ENCODE measurements around the gene ABHD2. TPM values are rescaled to one million over a fixed set of nuclear protein-coding genes. Genes with fewer than 3 reads are reported as not detected.
"Not testable (repeated sequence)": the region's sequence is repeated elsewhere in the genome, so short reads cannot be mapped to it uniquely, and the experiment has no call there.

The ABHD2 gene
- total RNA-seq, 1 experiment from 2014 or later: 181 TPM

DNA sequence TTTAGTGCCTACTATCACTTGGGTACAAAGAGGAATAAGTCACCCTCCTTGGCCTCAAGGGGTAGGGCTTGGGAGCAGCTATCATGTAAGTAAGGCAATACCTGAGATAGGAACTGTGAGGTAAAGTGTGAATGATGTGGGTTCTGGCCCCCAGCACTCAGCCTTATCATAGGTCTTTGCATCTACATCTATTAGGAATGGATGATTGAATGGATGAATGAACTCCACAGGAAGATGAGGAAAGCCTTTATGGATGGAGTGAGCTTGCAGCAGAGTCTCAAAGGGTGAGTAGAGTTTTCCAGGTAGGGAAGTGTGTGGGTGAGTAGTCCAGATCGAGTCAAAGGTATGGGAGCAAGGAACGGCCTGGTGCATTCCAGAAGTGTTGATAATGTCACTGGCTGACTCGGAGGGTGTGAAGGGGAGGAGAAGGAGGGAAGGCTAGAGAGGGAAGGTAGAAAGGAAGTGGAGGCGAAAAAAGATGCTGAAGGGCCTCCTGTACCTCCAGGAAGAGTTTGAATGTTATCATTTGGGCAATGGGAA is 13.1 kb upstream of the ABHD2 start:
- no peak for DNase-seq (ENCODE audit: low spot score)

DNA sequence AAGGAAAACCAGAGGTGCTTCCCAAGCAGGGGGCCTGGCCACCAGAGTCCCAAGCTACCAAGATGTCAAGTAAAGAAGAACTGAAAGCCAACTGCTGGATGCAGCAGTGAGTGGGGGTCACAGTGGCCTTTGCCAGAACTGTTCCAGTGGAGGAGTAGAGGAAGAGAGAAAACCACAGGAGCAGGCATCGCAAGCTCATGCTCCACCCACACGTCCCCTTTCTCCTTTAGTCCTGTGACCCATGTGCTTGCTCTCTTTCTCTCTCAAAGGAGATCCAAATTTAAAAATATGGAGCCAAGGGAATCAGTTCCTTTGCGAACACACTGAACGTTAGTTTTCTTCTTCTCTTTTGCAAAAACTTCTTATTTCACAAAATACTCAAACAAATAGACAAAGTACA is 12.4 kb upstream of the ABHD2 start:
- no peak for DNase-seq (ENCODE audit: low spot score)

DNA sequence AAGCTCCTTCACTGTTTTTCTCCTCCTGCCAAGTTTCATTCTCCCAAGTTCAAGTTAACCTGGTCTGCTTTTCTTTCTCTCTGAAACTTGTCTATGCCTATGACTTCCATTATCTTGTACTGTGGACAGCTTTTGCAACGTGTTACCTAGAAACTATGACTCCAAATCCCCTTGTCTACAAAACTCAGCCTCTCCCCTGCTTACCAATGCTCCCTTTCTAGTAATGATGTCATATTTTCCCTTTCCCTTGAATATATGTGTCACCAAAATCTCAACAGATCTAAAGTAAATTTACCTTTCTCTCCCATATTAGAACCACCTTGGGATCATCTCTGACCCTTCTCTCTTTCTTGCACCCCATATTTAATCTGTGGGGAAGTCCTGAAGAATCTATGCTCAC is 10.5 kb upstream of the ABHD2 start:
- DNase-seq (ENCODE audit: low spot score): no peak

DNA sequence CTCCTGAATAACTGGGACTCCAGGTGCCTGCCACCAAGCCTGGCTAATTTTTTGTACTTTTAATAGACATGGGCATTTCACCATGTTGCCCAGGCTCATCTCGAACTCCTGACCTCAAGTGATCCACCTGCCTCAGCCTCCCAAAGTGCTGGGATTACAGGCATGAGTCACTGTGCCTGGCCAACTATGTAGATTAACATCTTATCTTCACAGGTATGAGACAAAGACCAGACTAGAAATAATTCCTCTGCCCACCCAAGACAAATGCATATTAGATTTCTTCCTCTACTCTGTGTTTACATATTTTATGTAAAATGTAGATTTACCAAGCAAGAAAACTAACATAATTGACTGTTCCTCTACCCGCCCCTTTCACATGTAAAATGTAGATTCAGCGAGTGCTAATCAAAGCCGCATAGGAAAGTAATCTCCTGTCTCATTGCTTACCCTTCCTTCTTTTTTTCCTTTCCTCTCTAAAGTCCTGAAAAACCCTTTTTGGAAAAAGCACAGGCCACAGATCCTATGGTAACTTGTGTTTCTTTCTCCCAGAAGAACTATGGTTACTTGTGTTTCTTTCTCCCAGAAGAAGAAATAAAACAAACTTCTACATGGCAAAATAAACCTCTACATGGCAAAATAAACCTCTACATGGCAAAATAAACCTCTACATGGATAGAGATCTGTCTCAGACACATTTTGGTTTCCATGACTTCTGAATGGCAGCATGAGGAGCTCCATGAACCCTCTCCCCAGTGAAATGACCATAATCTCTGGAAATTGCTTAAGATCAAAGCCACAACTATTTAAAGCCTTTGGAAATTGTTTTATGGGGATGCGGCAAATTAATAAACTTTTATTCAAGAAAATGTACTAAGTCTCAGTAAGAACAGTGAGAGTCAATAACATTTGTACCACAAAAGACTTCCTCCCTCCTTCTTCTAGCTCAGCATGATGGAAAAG is 9.1 kb upstream of the ABHD2 start:
- DNase-seq (ENCODE audit: low spot score): no peak

GRCh38 chr15:89081878-89082277 is 6.4 kb upstream of the ABHD2 start:
- no peak for DNase-seq (ENCODE audit: low spot score)

DNA sequence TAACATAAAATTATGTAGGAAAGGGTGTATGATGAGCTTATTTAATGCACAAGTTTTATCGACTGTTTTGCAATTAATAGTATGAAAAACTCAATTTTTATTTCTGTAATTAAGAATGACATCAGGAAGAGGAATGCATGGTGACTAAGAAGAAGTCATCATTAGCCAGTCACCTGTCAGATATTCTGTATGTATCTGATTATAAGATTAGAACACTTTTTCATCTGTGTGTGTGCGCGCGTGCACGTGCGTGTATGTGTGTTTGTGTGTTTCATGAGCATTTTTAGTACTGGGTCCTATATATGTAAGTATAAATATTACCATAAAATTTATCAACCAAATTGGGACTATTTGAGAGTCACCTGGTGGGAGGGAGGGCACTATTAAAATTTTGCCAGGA is 5.0 kb upstream of the ABHD2 start:
- no peak for DNase-seq (ENCODE audit: low spot score)

GRCh38 chr15:89085289-89085926 is 2.8 kb upstream of the ABHD2 start:
- DNase-seq (ENCODE audit: low spot score): no peak

GRCh38 chr15:89085933-89086332 is 2.3 kb upstream of the ABHD2 start:
- not testable (repeated sequence) for DNase-seq (ENCODE audit: low spot score)

- DNase-seq (ENCODE audit: low spot score): not testable (repeated sequence)
These were observed 1.9 kb upstream of the ABHD2 start for GRCh38 chr15:89086390-89086789.

DNA sequence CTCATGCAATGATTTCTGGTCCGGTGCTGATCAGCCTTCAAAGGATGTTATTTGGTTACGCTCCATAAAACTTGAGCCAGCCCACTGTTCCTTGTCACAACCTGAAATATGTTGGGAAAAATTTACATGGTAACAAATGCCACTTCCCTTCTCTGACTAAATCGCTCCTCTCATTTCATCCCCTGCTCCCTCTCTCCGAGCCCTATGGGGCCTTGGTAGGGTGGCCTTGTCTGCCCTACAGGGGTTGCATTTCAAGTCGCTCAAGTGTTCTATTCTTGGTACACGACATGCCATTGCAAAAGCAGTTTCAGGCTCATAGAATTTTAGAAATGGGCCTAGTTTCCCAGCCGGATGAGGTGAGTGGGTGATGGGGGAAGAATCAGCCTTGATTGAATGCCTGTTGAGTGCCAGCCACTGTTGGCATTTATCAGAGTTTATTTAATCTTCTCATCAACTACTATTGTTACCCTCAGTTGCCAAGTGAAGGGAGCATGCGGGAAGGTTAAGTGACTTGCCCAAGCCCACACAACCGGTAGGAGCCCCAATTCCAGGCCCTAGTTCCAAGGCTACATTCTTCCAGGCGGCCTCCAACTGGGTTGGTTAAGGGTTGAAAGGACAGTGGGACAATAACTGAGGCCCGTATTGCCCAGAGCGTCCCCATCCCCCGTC is 961 bp upstream of the ABHD2 start:
- DNase-seq (ENCODE audit: low spot score): no peak

- DNase-seq (ENCODE audit: low spot score): no peak
These were observed 504 bp downstream of the ABHD2 start for GRCh38 chr15:89088605-89089315.

GRCh38 chr15:89089316-89090230 is 1.3 kb downstream of the ABHD2 start:
- DNase-seq (ENCODE audit: low spot score): peak; percentile 77

DNA sequence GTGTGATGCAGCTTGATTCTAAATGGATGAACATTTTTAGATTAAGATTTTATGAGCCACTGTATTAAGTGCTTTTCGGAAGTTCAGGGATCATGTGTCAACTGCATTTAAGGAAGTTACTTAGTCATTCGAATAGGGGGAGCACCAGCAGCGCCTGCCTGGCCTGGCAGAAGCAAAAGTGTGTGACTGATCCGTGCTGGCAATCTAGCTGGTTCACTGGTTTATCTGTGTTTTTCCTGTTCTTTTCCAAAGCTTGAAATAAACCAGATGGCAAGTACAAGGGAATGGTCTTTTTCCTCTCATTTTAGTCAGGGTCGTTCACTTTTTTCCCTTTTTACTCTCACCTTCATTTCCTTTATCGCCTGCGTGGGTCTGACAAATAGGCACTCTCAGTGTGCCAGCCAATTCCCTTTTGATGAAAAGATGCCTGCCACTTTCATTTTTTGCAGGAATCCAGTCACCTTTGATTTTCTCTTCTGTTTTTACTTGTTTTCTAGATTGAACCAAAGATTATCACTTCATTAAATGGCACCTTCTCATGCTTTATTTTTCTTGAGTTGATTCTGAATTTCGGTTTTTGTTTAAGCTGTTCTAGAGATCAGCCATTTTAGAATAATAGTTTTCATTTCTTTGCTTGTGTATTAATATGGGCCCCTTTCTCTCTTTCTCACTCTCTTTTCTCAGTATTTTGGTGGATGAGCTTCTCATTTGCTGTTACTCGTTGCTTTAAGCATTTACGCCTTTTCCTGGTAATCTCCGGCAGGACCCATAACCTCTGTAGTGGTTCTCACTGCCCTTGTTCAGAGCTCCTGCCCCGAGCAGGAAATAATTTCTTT is 2.8 kb downstream of the ABHD2 start:
- peak; percentile 89 for DNase-seq (ENCODE audit: low spot score)

GRCh38 chr15:89091627-89092220 is 3.5 kb downstream of the ABHD2 start:
- peak; percentile 67 for DNase-seq (ENCODE audit: low spot score)

- no peak for DNase-seq (ENCODE audit: low spot score)
These were observed 5.3 kb downstream of the ABHD2 start for GRCh38 chr15:89093509-89093908.

- DNase-seq (ENCODE audit: low spot score): no peak
These were observed 6.8 kb downstream of the ABHD2 start for GRCh38 chr15:89095073-89095472.

GRCh38 chr15:89095556-89095955 is 7.3 kb downstream of the ABHD2 start:
- DNase-seq (ENCODE audit: low spot score): no peak

DNA sequence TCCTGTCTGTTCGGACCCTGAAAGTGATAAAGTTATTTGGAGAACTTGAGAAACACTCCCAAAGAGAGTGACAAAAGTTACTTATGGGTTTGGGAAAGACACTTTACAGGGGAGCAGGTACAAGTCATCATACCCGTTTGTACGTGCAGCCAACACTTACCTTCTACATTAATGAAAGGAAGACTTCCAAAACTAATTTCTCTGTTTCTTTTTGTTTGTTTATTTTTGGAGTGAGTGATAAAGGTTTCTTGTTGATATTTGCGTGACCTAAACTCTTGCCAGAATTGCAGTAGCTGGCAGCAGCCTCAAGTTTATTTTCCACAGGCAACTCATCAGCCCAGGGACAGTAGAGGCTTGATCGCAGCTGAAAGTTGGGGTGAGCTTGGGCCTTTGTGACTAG is 8.4 kb downstream of the ABHD2 start:
- DNase-seq (ENCODE audit: low spot score): no peak

GRCh38 chr15:89097313-89097712 is 9.1 kb downstream of the ABHD2 start:
- no peak for DNase-seq (ENCODE audit: low spot score)

All from HT-29 (cell line).